Activated CD4-positive, CD25-positive, alpha-beta regulatory T cell (primary cell): ENCODE measurements around the gene TNFAIP8L1.

Experiments used
- DNase-seq, 4 experiments: peaks; one replicate each; lab custom pipeline; 2025; lab: John Stamatoyannopoulos, UW

The TNFAIP8L1 gene

GRCh38 chr19:4703671-4704316 is 64.5 kb downstream of the TNFAIP8L1 start:
- no peak for DNase-seq

GRCh38 chr19:4704317-4704673 is 65.0 kb downstream of the TNFAIP8L1 start:
- no peak for DNase-seq
